PFSK-1 (cell line): ENCODE measurements around the gene EFEMP1.

Source experiments
- REST ChIP-seq, 2 experiments: IDR thresholded peaks; 2 replicates each; pipeline versions ENCODE4 v1.6.1 to v1.8.0; 2011 to 2012; ENCODE audit warnings: low read depth in 2 of 2, low read length in 2 of 2, control low read depth in 1 of 2, inconsistent platforms in 1 of 2, mild to moderate bottlenecking in 1 of 2, moderate library complexity in 1 of 2; ENCODE audit not compliant: insufficient read depth in 1 of 2
- SIN3A ChIP-seq: IDR thresholded peaks from 2 replicates; pipeline ENCODE4 v1.6.1; 2012; ENCODE audit warnings: mild to moderate bottlenecking, low read length, moderate library complexity, borderline replicate concordance; ENCODE audit not compliant: insufficient read depth

- TF ChIP-seq REST (IDR thresholded peaks at IDR 0.05; ENCODE audit: insufficient read depth in 1 of 2, low read depth in 2 of 2, low read length in 2 of 2) = no peak
- no peak for TF ChIP-seq SIN3A
Observed at GRCh38 chr2:55952415-55952814, 28.8 kb upstream of the EFEMP1 start.
